Adrenal gland (tissue), 5 donors: ENCODE results near the gene SPAG6.

ENCODE experiments used
- CTCF ChIP-seq, 6 experiments: fragments of 450-650 bp in 4 of 6; fragments of 200-600 bp in 2 of 6; sonication (generic) in 1 of 6; IDR thresholded peaks; 1 replicate in 5 of 6; 2 replicates in 1 of 6; pipeline versions ENCODE4 v1.5.1 to v1.8.0; 2016 to 2021; ENCODE audit warnings: antibody characterized with exemption in 6 of 6, mild to moderate bottlenecking in 2 of 6, moderate library complexity in 1 of 6
- POLR2A ChIP-seq, 2 donors: fragments of 450-650 bp; IDR thresholded peaks; one replicate each; pipeline ENCODE4 v1.6.1; 2017; ENCODE audit warnings: antibody characterized with exemption in 2 of 2, mild to moderate bottlenecking in 2 of 2, moderate library complexity in 1 of 2
- donor health status: DM: no; HTN: no; CAD: no.

- TF ChIP-seq POLR2A (IDR thresholded peaks at IDR 0.05), result no peak
- TF ChIP-seq CTCF (IDR thresholded peaks at IDR 0.05), result no peak
Measured at GRCh38 chr10:22453948-22454591, 108.8 kb downstream of the SPAG6 start.
